Measurements from ENCODE around the gene TUBB2A.
A peak's percentile ranks its signal among the peaks of the same experiment; 100 is the strongest.
"Not testable (repeated sequence)": the region's sequence is repeated elsewhere in the genome, so short reads cannot be mapped to it uniquely, and the experiment has no call there.

The TUBB2A gene

GRCh38 chr6:3171313-3172175 is 14.2 kb upstream of the TUBB2A start:
- not testable (repeated sequence) for H3K4me3 Mint-ChIP-seq; H3K36me3 Mint-ChIP-seq (ENCODE audit: low read depth); H3K9me3 Mint-ChIP-seq; H3K27ac Mint-ChIP-seq; H3K4me1 Mint-ChIP-seq (ENCODE audit: low read depth)
- peaks cover 11% of the 10 kb centered on the region for H3K27me3 Mint-ChIP-seq (ENCODE audit: low read depth)

DNA sequence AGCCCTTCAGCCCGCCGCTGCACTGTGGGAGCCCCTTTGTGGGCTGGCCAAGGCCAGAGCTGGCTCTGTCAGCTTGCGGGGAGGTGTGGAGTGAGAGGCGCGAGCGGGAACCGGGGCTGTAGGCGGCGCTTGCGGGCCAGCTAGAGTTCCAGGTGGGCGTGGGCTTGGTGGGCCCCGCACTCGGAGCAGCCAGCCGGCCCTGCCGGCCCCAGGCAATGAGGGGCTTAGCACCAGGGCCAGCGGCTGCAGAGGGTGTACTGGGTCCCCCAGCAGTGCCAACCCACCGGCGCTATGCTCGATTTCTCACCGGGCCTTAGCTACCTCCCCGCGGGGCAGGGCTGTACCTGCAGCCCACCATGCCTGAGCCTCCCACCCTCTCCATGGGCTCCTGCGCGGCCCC is 13.3 kb upstream of the TUBB2A start:
- H3K9me3 Mint-ChIP-seq; H3K27ac Mint-ChIP-seq; H3K36me3 Mint-ChIP-seq (ENCODE audit: low read depth); H3K4me3 Mint-ChIP-seq; H3K4me1 Mint-ChIP-seq (ENCODE audit: low read depth): not testable (repeated sequence)
- H3K27me3 Mint-ChIP-seq (ENCODE audit: low read depth): peaks cover 17% of the 10 kb centered on the region

GRCh38 chr6:3168046-3168445 is 10.7 kb upstream of the TUBB2A start:
- peaks cover 24% of the 10 kb centered on the region for H3K27me3 Mint-ChIP-seq (ENCODE audit: low read depth)
- H3K4me3 Mint-ChIP-seq; H3K27ac Mint-ChIP-seq; H3K4me1 Mint-ChIP-seq (ENCODE audit: low read depth); H3K9me3 Mint-ChIP-seq; H3K36me3 Mint-ChIP-seq (ENCODE audit: low read depth): not testable (repeated sequence)

DNA sequence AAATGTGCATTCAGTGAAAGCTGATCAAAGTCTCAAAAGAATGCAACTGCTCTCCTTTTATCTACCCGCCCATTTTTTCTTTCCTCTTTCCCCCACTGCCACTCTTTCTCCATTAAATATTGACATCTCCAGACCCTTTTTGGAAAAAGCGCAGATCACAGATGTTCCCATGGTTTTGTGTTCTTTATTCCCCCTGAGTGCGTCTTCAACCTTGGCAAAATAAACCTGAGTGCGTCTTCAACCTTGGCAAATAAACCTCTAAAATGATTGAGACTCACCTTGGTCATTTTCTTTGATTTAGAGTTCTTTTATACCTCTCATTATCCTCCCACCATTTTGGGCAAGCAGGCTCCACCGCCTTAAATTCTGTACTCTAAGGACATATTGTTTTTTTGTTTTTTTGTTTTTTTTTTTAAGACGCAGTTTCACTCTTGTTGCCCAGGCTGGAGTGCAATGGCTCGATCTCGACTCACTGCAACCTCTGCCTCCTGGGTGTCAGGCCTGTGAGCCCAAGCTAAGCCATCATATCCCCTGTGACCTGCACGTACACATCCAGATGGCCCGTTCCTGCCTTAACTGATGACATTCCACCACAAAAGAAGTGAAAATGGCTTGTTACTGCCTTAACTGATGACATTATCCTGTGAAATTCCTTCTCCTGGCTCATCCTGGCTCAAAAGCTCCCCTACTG is 9.3 kb upstream of the TUBB2A start:
- H3K27me3 Mint-ChIP-seq (ENCODE audit: low read depth): peaks cover 35% of the 10 kb centered on the region
- not testable (repeated sequence) for H3K36me3 Mint-ChIP-seq (ENCODE audit: low read depth); H3K4me1 Mint-ChIP-seq (ENCODE audit: low read depth); H3K4me3 Mint-ChIP-seq; H3K27ac Mint-ChIP-seq; H3K9me3 Mint-ChIP-seq

- Mint-ChIP-seq H3K9me3 (no peaks in the 10 kb centered on the region), H3K36me3 (ENCODE audit: low read depth) (no peaks in the 10 kb centered on the region)
Observed at GRCh38 chr6:3165631-3166534, 8.5 kb upstream of the TUBB2A start.

DNA sequence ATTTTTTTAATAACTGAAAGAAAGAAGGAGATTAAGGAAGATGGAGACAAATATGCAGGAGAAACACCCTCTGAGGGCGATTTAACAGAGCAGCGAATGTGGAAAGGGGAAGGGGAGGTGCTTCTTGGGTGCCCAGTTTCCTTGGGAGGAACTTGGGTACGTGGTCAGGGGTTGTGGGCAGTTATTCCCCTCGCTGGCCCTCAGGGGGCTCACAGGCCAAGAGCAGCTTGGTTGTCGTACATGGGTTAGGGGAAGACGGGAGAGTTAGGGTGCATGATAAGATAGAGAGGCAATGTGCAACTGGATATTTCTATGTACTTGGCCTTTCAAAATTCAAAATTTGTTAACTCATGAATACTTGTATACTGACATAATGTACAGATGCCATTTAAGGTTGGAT is 7.0 kb upstream of the TUBB2A start:
- H3K9me3 Mint-ChIP-seq: peaks cover 4% of the 10 kb centered on the region
- no peak overlapping the region for H3K27ac Mint-ChIP-seq
- H3K4me1 Mint-ChIP-seq (ENCODE audit: low read depth): peaks cover 11% of the 10 kb centered on the region
- H3K27me3 Mint-ChIP-seq (ENCODE audit: low read depth): peaks cover 54% of the 10 kb centered on the region
- H3K4me3 Mint-ChIP-seq: no peak overlapping the region
- peaks cover 3% of the 10 kb centered on the region for H3K36me3 Mint-ChIP-seq (ENCODE audit: low read depth)

More at GRCh38 chr6:3165631-3166534, 8.5 kb upstream of the TUBB2A start:
- H3K4me1 Mint-ChIP-seq (ENCODE audit: low read depth): peaks cover 6% of the 10 kb centered on the region
- H3K4me3 Mint-ChIP-seq: no peak overlapping the region
- H3K27ac Mint-ChIP-seq: no peak overlapping the region
- H3K27me3 Mint-ChIP-seq (ENCODE audit: low read depth): peaks cover 42% of the 10 kb centered on the region

- Mint-ChIP-seq H3K27me3 (ENCODE audit: low read depth) (peaks cover 65% of the 10 kb centered on the region), H3K27ac (no peak overlapping the region), H3K4me3 (peak overlapping the region; percentile 80), H3K4me1 (ENCODE audit: low read depth) (peaks cover 11% of the 10 kb centered on the region), H3K9me3 (peaks cover 4% of the 10 kb centered on the region), H3K36me3 (ENCODE audit: low read depth) (peaks cover 3% of the 10 kb centered on the region)
Observed at GRCh38 chr6:3163248-3163594, 5.9 kb upstream of the TUBB2A start.

DNA sequence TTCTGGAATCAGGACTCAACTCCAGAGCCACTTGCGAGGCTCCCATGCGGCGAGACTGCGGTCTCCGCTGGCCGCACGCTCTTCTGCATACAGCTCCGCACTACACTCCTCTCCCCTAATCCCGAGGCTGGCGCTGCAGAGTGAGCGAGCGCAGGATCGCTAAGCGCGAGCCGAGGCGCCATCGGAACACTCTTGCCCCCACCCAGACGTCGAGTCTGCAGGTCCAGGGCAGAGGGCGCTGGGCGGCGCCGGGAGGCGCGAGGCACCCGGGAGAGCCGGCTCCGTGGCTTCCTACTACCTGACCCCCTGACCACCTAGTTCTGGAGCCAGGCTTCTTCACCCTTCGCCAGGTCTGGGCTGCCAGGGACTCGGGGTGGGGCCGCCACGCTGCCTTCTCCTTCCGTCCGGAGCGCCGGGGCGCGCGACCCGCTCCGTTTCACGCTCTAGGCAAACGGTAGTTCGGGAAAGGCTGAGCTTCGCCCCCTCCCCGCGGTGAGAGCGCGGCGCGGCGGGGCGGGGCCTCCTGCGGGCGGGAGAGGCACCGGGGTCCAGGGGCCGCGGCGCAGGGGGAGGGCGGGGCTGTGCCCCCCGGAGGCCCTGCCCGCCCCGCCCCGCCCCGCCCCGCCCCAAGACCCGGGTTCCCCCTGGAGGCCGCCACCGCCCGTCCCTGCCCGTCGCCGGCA is 5.4 kb upstream of the TUBB2A start:
- H3K36me3 Mint-ChIP-seq (ENCODE audit: low read depth): peaks cover 3% of the 10 kb centered on the region
- no peak overlapping the region for H3K27ac Mint-ChIP-seq
- peaks cover 11% of the 10 kb centered on the region for H3K4me1 Mint-ChIP-seq (ENCODE audit: low read depth)
- peaks cover 65% of the 10 kb centered on the region for H3K27me3 Mint-ChIP-seq (ENCODE audit: low read depth)
- peak overlapping the region; percentile 80 for H3K4me3 Mint-ChIP-seq
- H3K9me3 Mint-ChIP-seq: peaks cover 4% of the 10 kb centered on the region

DNA sequence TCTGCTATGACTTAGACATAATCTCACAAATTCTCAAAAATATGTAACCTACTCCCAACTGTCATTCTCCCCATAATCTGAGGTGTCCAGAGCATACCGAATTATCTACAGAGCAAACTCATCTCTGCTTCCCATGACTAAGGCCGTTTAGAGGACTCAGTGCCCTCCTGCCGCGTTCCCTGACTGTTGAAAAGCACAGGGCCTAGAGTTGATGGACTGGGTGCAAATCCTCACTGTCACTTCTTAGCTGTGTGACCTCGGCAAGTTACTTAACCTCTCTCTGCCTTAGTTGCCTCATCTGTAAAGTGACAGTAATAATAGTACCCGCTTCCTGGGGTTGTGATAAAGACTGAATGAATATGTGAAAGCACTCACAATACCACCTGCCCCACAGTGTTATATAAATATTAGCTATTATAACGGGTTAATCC is 4.7 kb upstream of the TUBB2A start:
- H3K4me1 Mint-ChIP-seq (ENCODE audit: low read depth): peaks cover 11% of the 10 kb centered on the region
- H3K27ac Mint-ChIP-seq: no peak overlapping the region
- peaks cover 62% of the 10 kb centered on the region for H3K27me3 Mint-ChIP-seq (ENCODE audit: low read depth)
- peaks cover 3% of the 10 kb centered on the region for H3K36me3 Mint-ChIP-seq (ENCODE audit: low read depth)
- peaks cover 4% of the 10 kb centered on the region for H3K9me3 Mint-ChIP-seq
- no peak overlapping the region for H3K4me3 Mint-ChIP-seq

DNA sequence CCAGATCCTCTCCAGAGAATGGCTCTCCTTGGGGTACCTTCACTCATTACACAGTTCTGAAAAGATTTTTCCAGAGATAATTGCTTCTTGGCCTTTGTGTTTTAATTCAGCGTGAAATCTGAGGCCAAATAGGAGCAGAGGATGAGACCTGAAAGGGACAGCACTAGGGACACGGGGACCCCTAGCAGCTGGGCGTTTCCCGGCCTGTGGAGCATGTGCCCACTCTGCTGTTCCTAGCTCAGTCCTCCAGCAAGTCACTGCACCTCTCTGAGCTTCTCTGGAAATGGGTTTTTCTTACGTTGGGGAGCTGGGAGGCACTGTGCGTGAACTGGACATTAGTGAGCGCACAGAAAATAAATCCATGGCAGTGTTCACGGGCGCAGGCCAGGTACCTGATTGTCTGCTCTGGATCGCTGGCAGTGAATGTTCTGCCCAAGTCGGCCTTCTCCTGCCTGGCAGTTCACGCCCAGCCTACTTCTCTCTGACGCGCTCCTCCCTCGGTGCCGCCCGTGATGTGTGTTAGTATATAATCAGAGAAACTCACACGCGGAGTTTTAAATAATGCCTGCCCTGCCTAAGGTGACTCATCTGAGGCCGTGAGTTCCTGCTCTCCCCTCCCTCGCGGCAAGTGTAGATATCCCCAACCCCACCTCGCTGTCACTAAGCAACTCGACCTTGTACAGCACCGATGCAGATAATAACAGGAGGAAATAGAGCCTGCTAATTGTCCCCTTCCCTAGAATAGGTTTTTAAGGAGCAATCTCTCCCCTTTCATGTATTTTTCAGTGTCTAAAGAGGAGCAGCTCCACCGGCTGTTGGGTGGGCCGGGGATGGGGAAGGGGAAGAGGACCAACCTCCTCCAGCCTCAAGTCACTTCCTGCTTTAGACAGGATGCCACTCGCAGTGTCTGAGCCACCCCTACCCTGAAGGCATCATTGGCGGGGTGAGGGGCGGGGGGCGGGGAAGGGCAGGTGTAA is 2.7 kb upstream of the TUBB2A start:
- Mint-ChIP-seq H3K9me3 (peaks cover 4% of the 10 kb centered on the region), H3K27me3 (ENCODE audit: low read depth) (peaks cover 59% of the 10 kb centered on the region), H3K4me1 (ENCODE audit: low read depth) (peaks cover 17% of the 10 kb centered on the region), H3K27ac (no peak overlapping the region), H3K36me3 (ENCODE audit: low read depth) (peaks cover 6% of the 10 kb centered on the region), H3K4me3 (peak overlapping the region; percentile 2)

DNA sequence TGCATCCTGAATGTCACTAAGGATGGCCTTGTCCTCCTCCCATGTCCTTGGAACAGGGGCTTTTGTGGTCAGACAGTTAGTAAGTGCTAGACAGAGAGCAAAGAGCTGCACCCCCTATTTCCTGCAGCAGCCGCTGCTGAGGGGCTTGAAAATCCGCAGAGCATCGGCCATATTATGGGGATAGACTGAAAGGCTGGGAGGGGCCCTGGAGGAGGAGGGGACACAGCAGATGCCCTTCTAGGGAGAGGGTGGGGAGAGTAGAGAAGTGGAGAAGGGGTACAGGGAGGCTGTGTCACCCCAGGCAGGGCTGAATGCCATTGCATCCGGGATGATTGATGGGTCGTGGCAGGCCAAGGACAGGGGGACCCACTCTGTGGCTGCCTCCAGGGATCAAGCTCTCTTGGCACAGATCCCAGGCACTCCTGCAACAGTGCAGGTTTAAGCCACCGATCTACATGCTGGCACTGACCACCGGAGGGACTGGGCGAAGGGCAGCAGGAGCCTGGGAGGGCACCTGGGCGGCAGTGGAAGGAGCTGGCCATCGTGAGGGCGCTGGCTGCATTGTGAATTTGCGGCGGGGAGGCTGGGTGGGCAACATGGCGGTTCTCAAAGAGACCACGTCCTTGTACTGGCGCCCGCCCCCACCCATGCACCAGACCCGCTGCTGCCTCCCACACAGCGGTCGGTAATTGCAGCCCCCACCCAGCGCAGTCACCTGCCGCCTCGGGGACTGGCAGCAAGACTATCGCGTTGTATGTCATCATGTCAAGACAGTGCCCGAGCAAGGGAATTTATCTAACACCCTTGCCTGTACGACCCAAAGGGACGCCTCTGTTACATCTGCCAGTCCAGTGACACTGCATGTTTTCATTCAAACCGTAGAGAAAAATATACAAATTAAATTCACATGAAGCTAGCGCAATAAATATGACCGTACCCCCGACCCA is 887 bp downstream of the TUBB2A start:
- H3K4me3 Mint-ChIP-seq: peak overlapping the region; percentile 83
- not testable (repeated sequence) for H3K9me3 Mint-ChIP-seq; H3K36me3 Mint-ChIP-seq (ENCODE audit: low read depth)
- H3K27me3 Mint-ChIP-seq (ENCODE audit: low read depth): peaks cover 41% of the 10 kb centered on the region
- H3K4me1 Mint-ChIP-seq (ENCODE audit: low read depth): peaks cover 11% of the 10 kb centered on the region
- H3K27ac Mint-ChIP-seq: peak overlapping the region; percentile 73

DNA sequence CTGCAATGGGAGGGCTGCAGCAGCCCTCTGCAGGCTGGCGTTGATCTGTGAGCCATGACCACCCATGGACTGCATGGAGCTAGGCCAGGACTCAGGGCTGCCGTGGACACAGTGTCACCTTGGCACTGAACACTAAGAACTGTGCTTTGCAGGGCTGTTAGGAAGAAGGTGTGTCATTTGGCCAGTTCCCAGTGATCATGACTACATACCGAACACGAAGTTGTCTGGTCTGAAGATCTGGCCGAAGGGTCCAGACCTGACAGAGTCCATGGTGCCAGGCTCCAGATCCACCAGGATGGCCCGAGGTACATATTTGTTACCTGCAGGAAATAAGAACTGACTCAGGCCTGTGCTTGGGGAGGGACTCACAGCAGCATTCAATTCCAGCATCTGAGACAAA is 1.9 kb downstream of the TUBB2A start:
- not testable (repeated sequence) for H3K27ac Mint-ChIP-seq

More for the DNA sequence above, 1.9 kb downstream of the TUBB2A start:
- not testable (repeated sequence) for H3K36me3 Mint-ChIP-seq (ENCODE audit: low read depth); H3K4me3 Mint-ChIP-seq; H3K9me3 Mint-ChIP-seq
- peaks cover 33% of the 10 kb centered on the region for H3K27me3 Mint-ChIP-seq (ENCODE audit: low read depth)
- peaks cover 10% of the 10 kb centered on the region for H3K4me1 Mint-ChIP-seq (ENCODE audit: low read depth)

All from T-helper 1 cell treated with Interleukin-12 subunit alpha and Interleukin-12 subunit beta and Interleukin-4 antibody, amounts not matched to agents 30 μg/mL and 1 μg/mL, for 36 hours (primary cell).